CD4-positive, alpha-beta T cell treated with Interleukin-2 at 100 ng/mL for 4 hours (primary cell): ENCODE data around the gene GALE.
"Not testable (repeated sequence)": the region's sequence is repeated elsewhere in the genome, so short reads cannot be mapped to it uniquely, and the experiment has no call there.

Source experiments
- DNase-seq: peaks from one replicate; pipeline ENCODE4 v3.0.0-alpha.2; 2020; ENCODE audit warnings: low spot score

Gene GALE

GRCh38 chr1:23809751-23810171, 9.2 kb upstream of the GALE start:
- DNase-seq: peak; percentile 84

GRCh38 chr1:23807453-23807852, 6.9 kb upstream of the GALE start:
- DNase-seq: no peak

GRCh38 chr1:23806280-23806679, 5.7 kb upstream of the GALE start:
- DNase-seq: no peak

GRCh38 chr1:23805025-23805424, 4.5 kb upstream of the GALE start:
- no peak for DNase-seq

- no peak for DNase-seq
Measured at GRCh38 chr1:23804183-23804835, 3.8 kb upstream of the GALE start.

GRCh38 chr1:23803674-23804073, 3.1 kb upstream of the GALE start:
- no peak for DNase-seq

GRCh38 chr1:23802809-23803342, 2.3 kb upstream of the GALE start:
- DNase-seq: not testable (repeated sequence)

GRCh38 chr1:23801876-23802275, 1.3 kb upstream of the GALE start:
- no peak for DNase-seq

GRCh38 chr1:23801338-23801748, 789 bp upstream of the GALE start:
- DNase-seq: no peak

- DNase-seq: peak; percentile 41
Measured at GRCh38 chr1:23799570-23800399, 769 bp downstream of the GALE start.

GRCh38 chr1:23799255-23799569, 1.3 kb downstream of the GALE start:
- no peak for DNase-seq

- no peak for DNase-seq
Measured at GRCh38 chr1:23798662-23799142, 1.9 kb downstream of the GALE start.

- DNase-seq: no peak
Measured at GRCh38 chr1:23797478-23798448, 2.8 kb downstream of the GALE start.

GRCh38 chr1:23796466-23797271, 3.9 kb downstream of the GALE start:
- no peak for DNase-seq

GRCh38 chr1:23795676-23796465, 4.7 kb downstream of the GALE start:
- no peak for DNase-seq

- not testable (repeated sequence) for DNase-seq
Measured at GRCh38 chr1:23794732-23795182, 5.8 kb downstream of the GALE start.

GRCh38 chr1:23793861-23794731, 6.5 kb downstream of the GALE start:
- DNase-seq: no peak

- peak; percentile 63 for DNase-seq
Measured at GRCh38 chr1:23793018-23793781, 7.4 kb downstream of the GALE start.
